OCI-LY1 (cell line): ENCODE data around the gene ARG1.

Experiments used
- H2AFZ ChIP-seq: fragments of 200-600 bp; sonication (generic), shearing (Covaris generic); 2 replicates; pipeline ENCODE4 v1.6.0; 2014; ENCODE audit warnings: antibody characterized with exemption, mild to moderate bottlenecking, low read length
- H3F3A ChIP-seq: fragments of 200-600 bp; sonication (generic), shearing (Covaris generic); 2 replicates; pipeline ENCODE4 v1.6.0; 2014; ENCODE audit warnings: mild to moderate bottlenecking, antibody characterized with exemption, low read length, moderate library complexity; ENCODE audit not compliant: insufficient read depth
- H3K27ac ChIP-seq: fragments of 200-600 bp; sonication (generic); 2 replicates; pipeline ENCODE4 v1.5.1; 2014; ENCODE audit warnings: low read length, mixed run types, mild to moderate bottlenecking, low read depth; ENCODE audit not compliant: poor library complexity, severe bottlenecking
- H3K27me3 ChIP-seq: fragments of 200-600 bp; sonication (generic); 2 replicates; pipeline ENCODE4 v1.6.0; 2014; ENCODE audit warnings: antibody characterized with exemption, mild to moderate bottlenecking, low read length, moderate library complexity; ENCODE audit not compliant: insufficient read depth
- H3K36me3 ChIP-seq: fragments of 200-600 bp; sonication (generic); 2 replicates; pipeline ENCODE4 v1.6.1; 2014; ENCODE audit warnings: mild to moderate bottlenecking, antibody characterized with exemption, low read length, moderate library complexity, mixed read lengths; ENCODE audit not compliant: insufficient read depth
- H3K4me1 ChIP-seq: fragments of 200-600 bp; sonication (generic); 2 replicates; pipeline ENCODE4 v1.5.1; 2014; ENCODE audit warnings: mild to moderate bottlenecking, low read length, moderate library complexity; ENCODE audit not compliant: insufficient read depth, severe bottlenecking
- H3K4me2 ChIP-seq: fragments of 200-600 bp; sonication (generic), shearing (Covaris generic); 2 replicates; pipeline ENCODE4 v1.6.1; 2014; ENCODE audit warnings: low read length
- H3K4me3 ChIP-seq: fragments of 200-600 bp; sonication (generic); 2 replicates; pipeline ENCODE4 v1.5.1; 2014; ENCODE audit warnings: low read length, low read depth, mild to moderate bottlenecking, mixed read lengths; ENCODE audit not compliant: poor library complexity, severe bottlenecking
- H3K79me2 ChIP-seq: fragments of 200-600 bp; shearing (Covaris generic); 2 replicates; pipeline ENCODE4 v1.6.1; 2016; ENCODE audit warnings: mixed run types, low read length, mixed read lengths; ENCODE audit not compliant: insufficient read depth
- H3K9ac ChIP-seq: fragments of 200-600 bp; sonication (generic), shearing (Covaris generic); 2 replicates; pipeline ENCODE4 v1.6.1; 2014; ENCODE audit warnings: mild to moderate bottlenecking, low read length, mixed read lengths
- H3K9me2 ChIP-seq: fragments of 200-600 bp; sonication (generic), shearing (Covaris generic); 2 replicates; pipeline ENCODE4 v1.6.1; 2014; ENCODE audit warnings: low read depth, mild to moderate bottlenecking, low read length, mixed read lengths
- H3K9me3 ChIP-seq: fragments of 200-600 bp; shearing (Covaris generic); 2 replicates; pipeline ENCODE4 v1.6.1; 2014; ENCODE audit warnings: low read length, mixed read lengths
- H4K20me1 ChIP-seq: fragments of 200-600 bp; sonication (generic), shearing (Covaris generic); 2 replicates; pipeline ENCODE4 v1.6.0; 2016; ENCODE audit warnings: mild to moderate bottlenecking, low read length; ENCODE audit not compliant: insufficient read depth
- CTCF ChIP-seq: fragments of 200-600 bp; sonication (generic), shearing (Covaris generic); IDR thresholded peaks from 2 replicates; pipeline ENCODE4 v1.5.1; 2017; ENCODE audit warnings: mild to moderate bottlenecking, antibody characterized with exemption, low read length, moderate library complexity, mixed read lengths
- EZH2 ChIP-seq: fragments of 200-600 bp; sonication (generic), shearing (Covaris generic); IDR thresholded peaks from 2 replicates; pipeline ENCODE4 v1.8.0; 2017; ENCODE audit warnings: borderline replicate concordance, mixed run types, mild to moderate bottlenecking, antibody characterized with exemption, low read length, moderate library complexity, mixed read lengths

The ARG1 gene

GRCh38 chr6:131628726-131629125 lies 55.7 kb downstream of the ARG1 start:
- Histone ChIP-seq H3K4me1 (peaks cover 11% of the 10 kb centered on the region), H3K27ac (no peak overlapping the region), H3K79me2 (peaks cover 12% of the 10 kb centered on the region), H4K20me1 (no peaks in the 10 kb centered on the region), H3F3A (no peaks in the 10 kb centered on the region), H3K9me3 (no peaks in the 10 kb centered on the region), H3K9me2 (no peaks in the 10 kb centered on the region), H3K4me3 (peak overlapping the region; percentile 89), H3K9ac (no peak overlapping the region), H3K36me3 (peaks cover 20% of the 10 kb centered on the region), H3K27me3 (no peaks in the 10 kb centered on the region), H3K4me2 (peak overlapping the region; percentile 57; the same call in 1 of the 2 replicates), H2AFZ (no peak overlapping the region)
- TF ChIP-seq EZH2 (no peak), CTCF (no peak)

- Histone ChIP-seq H3K9me2 (no peaks in the 10 kb centered on the region), H4K20me1 (no peaks in the 10 kb centered on the region), H2AFZ (no peak overlapping the region), H3K4me1 (peaks cover 11% of the 10 kb centered on the region), H3K27ac (no peak overlapping the region), H3K27me3 (no peaks in the 10 kb centered on the region), H3K4me3 (no peak overlapping the region), H3K4me2 (no peak overlapping the region), H3K9me3 (no peaks in the 10 kb centered on the region), H3K79me2 (peaks cover 12% of the 10 kb centered on the region), H3K9ac (no peak overlapping the region), H3K36me3 (peaks cover 11% of the 10 kb centered on the region; the same call in 1 of the 2 replicates), H3F3A (no peaks in the 10 kb centered on the region)
- no peak for TF ChIP-seq CTCF
- TF ChIP-seq EZH2, result no peak
Observed at GRCh38 chr6:131629651-131630050, 56.6 kb downstream of the ARG1 start.

GRCh38 chr6:131631625-131632289 lies 58.7 kb downstream of the ARG1 start:
- Histone ChIP-seq H3K4me1 (peaks cover 13% of the 10 kb centered on the region), H3F3A (no peaks in the 10 kb centered on the region), H3K27me3 (no peaks in the 10 kb centered on the region), H3K27ac (no peak overlapping the region), H3K4me3 (no peak overlapping the region), H2AFZ (no peak overlapping the region), H3K9ac (no peak overlapping the region), H3K9me3 (no peaks in the 10 kb centered on the region), H3K4me2 (no peak overlapping the region), H4K20me1 (no peaks in the 10 kb centered on the region), H3K9me2 (no peaks in the 10 kb centered on the region), H3K36me3 (no peaks in the 10 kb centered on the region), H3K79me2 (peaks cover 10% of the 10 kb centered on the region)
- TF ChIP-seq EZH2, result no peak
- TF ChIP-seq CTCF, result no peak
